ENCODE measurements around the gene PCSK2. TPM values are rescaled to one million over a fixed set of nuclear protein-coding genes. Genes with fewer than 3 reads are reported as not detected.

Gene PCSK2
- total and polyA plus RNA-seq, 2 donors (not counting 3 experiments of a cell fraction or from before 2014, with no cell fraction given): not detected

DNA sequence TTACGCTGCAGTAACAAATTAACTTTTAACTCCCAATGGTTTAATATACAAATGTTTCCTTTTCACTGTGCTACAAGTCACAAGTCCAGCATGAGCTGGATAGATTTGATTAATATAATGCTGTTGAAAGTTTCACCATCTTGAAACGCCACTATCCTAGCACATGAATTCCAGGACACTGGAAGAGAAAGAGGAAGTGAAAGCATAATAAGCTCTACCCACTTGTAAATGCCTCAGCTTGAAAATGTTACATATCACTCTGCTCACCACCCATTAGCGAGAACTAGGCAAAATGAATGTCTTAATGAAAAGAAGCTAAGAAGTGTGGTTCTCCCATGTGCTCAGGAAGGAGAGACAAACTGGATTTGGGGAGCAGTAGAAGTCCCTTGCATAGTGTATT, 46.9 kb downstream of the PCSK2 start:
- Histone ChIP-seq H3K4me3 (replicated peaks in 1 of 3; ENCODE audit: insufficient read depth in 1 of 3, low read depth in 1 of 3, low read length in 3 of 3) (no peak overlapping the region), H3K79me2 (ENCODE audit: control insufficient read depth, insufficient read depth, low read length) (no peaks in the 10 kb centered on the region), H3K36me3 (ENCODE audit: control insufficient read depth in 2 of 2, extremely low read depth in 1 of 2, insufficient read depth in 2 of 2, low read length in 2 of 2) (no peaks in the 10 kb centered on the region), H3K9me3 (replicated peaks; ENCODE audit: control insufficient read depth, insufficient read depth, low read length) (no peaks in the 10 kb centered on the region), H3K27me3 (ENCODE audit: control insufficient read depth in 2 of 2, insufficient read depth in 2 of 2, low read length in 2 of 2) (no peaks in the 10 kb centered on the region), H3K4me2 (ENCODE audit: insufficient read depth, low read length) (no peak overlapping the region), H3K9ac (replicated peaks; ENCODE audit: extremely low read depth, insufficient read depth, low read length) (no peak overlapping the region), H3K9me1 (replicated peaks; ENCODE audit: control insufficient read depth, extremely low read depth, insufficient read depth, low read length) (no peaks in the 10 kb centered on the region), H3K27ac (ENCODE audit: insufficient read depth, low read depth, low read length) (no peak overlapping the region), H4K20me1 (replicated peaks; ENCODE audit: control insufficient read depth, extremely low read depth, insufficient read depth, low read length) (no peaks in the 10 kb centered on the region), H3K4me1 (ENCODE audit: control insufficient read depth, extremely low read depth, insufficient read depth, low read length) (no peaks in the 10 kb centered on the region), H2AFZ (ENCODE audit: low read depth, low read length) (no peak overlapping the region)
- DNase-seq (ENCODE audit: low read depth, low spot score) (no peak), FAIRE-seq (no peak)
- dilution Hi-C loops (cut with MboI; ENCODE audit: extremely low pct_ligation_motif_present, low sequenced_read_pairs): no loop called here
- TF ChIP-seq MAX (IDR thresholded peaks at IDR 0.05; ENCODE audit: insufficient read depth, insufficient read length) (no peak), EZH2 (IDR thresholded peaks at IDR 0.05; ENCODE audit: borderline replicate concordance, low read depth, low read length, severe bottlenecking) (no peak), FOS (IDR thresholded peaks at IDR 0.05; ENCODE audit: borderline replicate concordance, insufficient read depth, low read length) (no peak), MYC (IDR thresholded peaks at IDR 0.05; ENCODE audit: low read depth, low read length) (no peak), JUN (IDR thresholded peaks at IDR 0.05; ENCODE audit: borderline replicate concordance, insufficient read depth, insufficient read length, low read depth) (no peak), GATA2 (IDR thresholded peaks at IDR 0.05; ENCODE audit: insufficient read depth, insufficient read length, low read depth, low read length) (no peak), POLR2A (IDR thresholded peaks at IDR 0.05; ENCODE audit: low read depth, low read length) (no peak), POLR2AphosphoS5 (IDR thresholded peaks at IDR 0.05; ENCODE audit: insufficient read depth, low read depth, low read length) (no peak)
- TF ChIP-seq, protein P1, sequence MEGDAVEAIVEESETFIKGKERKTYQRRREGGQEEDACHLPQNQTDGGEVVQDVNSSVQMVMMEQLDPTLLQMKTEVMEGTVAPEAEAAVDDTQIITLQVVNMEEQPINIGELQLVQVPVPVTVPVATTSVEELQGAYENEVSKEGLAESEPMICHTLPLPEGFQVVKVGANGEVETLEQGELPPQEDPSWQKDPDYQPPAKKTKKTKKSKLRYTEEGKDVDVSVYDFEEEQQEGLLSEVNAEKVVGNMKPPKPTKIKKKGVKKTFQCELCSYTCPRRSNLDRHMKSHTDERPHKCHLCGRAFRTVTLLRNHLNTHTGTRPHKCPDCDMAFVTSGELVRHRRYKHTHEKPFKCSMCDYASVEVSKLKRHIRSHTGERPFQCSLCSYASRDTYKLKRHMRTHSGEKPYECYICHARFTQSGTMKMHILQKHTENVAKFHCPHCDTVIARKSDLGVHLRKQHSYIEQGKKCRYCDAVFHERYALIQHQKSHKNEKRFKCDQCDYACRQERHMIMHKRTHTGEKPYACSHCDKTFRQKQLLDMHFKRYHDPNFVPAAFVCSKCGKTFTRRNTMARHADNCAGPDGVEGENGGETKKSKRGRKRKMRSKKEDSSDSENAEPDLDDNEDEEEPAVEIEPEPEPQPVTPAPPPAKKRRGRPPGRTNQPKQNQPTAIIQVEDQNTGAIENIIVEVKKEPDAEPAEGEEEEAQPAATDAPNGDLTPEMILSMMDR (IDR thresholded peaks at IDR 0.05; ENCODE audit: extremely low read depth in 1 of 2, insufficient read depth in 1 of 2, low read depth in 1 of 2, low read length in 2 of 2): no peak
- BruUV-seq (replicated peaks): no TSS peak
- POLR2A ChIA-PET: no interaction called here
- intact Hi-C loops (cut with micrococcal nuclease): no loop called here
- CTCF ChIA-PET: no interaction called here

All from endothelial cell of umbilical vein (primary cell).